Stomach (tissue), 9 donors: ENCODE measurements around the gene CARS1. TPM values are rescaled to one million over a fixed set of nuclear protein-coding genes. Genes with fewer than 3 reads are reported as not detected.

Source experiments
- DNase-seq, 2 donors: peaks; one replicate each; pipeline versions ENCODE4 v3.0.0 to v3.0.0-alpha.2; 2013 to 2019
- H3K27ac ChIP-seq, 5 donors: fragments of 200-600 bp in 4 of 5; sonication (generic) in 4 of 5; one replicate each; pipeline ENCODE4 v1.5.1; 2013 to 2019; ENCODE audit warnings: mild to moderate bottlenecking in 1 of 5, moderate library complexity in 1 of 5
- H3K27me3 ChIP-seq, 3 donors: fragments of 200-600 bp; sonication (generic); one replicate each; pipeline ENCODE4 v1.5.1; 2017 to 2019; ENCODE audit warnings: mixed run types in 1 of 3
- H3K36me3 ChIP-seq, 4 donors: fragments of 200-600 bp; sonication (generic); 1 replicate in 3 of 4; 2 replicates in 1 of 4; pipeline ENCODE4 v1.5.1; 2016 to 2019
- H3K4me1 ChIP-seq, 4 donors: fragments of 200-600 bp; sonication (generic); one replicate each; pipeline ENCODE4 v1.5.1; 2016 to 2019
- H3K4me3 ChIP-seq, 4 donors: fragments of 200-600 bp; sonication (generic) in 3 of 4; one replicate each; pipeline ENCODE4 v1.5.1; 2016 to 2019; ENCODE audit warnings: mild to moderate bottlenecking in 1 of 4
- H3K9me3 ChIP-seq, 4 donors: fragments of 200-600 bp; sonication (generic); one replicate each; pipeline ENCODE4 v1.5.1; 2016 to 2019
- EP300 ChIP-seq: sonication (generic); formaldehyde crosslinking; IDR thresholded peaks from one replicate; pipeline ENCODE4 v1.6.1; 2017; ENCODE audit warnings: antibody characterized with exemption
- POLR2A ChIP-seq, 4 donors: fragments of 450-650 bp; IDR thresholded peaks; one replicate each; pipeline ENCODE4 v1.6.1; 2016; ENCODE audit warnings: antibody characterized with exemption in 4 of 4, control low read depth in 2 of 4, mild to moderate bottlenecking in 1 of 4, moderate library complexity in 1 of 4
- POLR2AphosphoS5 ChIP-seq, 3 donors: sonication (generic); formaldehyde crosslinking; IDR thresholded peaks; one replicate each; pipeline ENCODE4 v1.6.1; 2016; ENCODE audit warnings: antibody characterized with exemption in 3 of 3
- WGBS, 5 donors: extraction: QIAGEN DNeasy Blood & Tissue Kit in 3 of 5; methylation state at CpG; one replicate each; pipeline versions ENCODE4 v1.1.5 to v1.1.7; 2013 to 2018; 5-methylcytosine and 5-hydroxymethylcytosine counted together
- intact Hi-C: fragments of 100-400 bp; cut with DNase I; formaldehyde crosslinking; loops from one replicate; pipeline ENCODE4 v1.15.1; 2023; ENCODE audit warnings: low total_unique reads
- polyA plus RNA-seq, 3 donors: library from polyadenylated mRNA; stranded (reverse); fragments of 200-250 nt; gene quantifications; one replicate each; pipeline ENCODE4 v1.2.3, GENCODE V29; 2013
- total RNA-seq, 5 donors: library from RNA; depleted of rRNA; stranded (reverse); fragments of >200 nt; gene quantifications; one replicate each; pipeline versions ENCODE4 v1.1.0 to v1.2.3, GENCODE V29; 2014 to 2016
- TF ChIP-seq, protein P1 (sequence below), 7 experiments: fragments of 450-650 bp in 4 of 7; fragments of 200-600 bp in 3 of 7; sonication (generic) in 3 of 7; IDR thresholded peaks; one replicate each; pipeline ENCODE4 v1.5.1; 2016 to 2019; ENCODE audit warnings: antibody characterized with exemption in 7 of 7, control low read depth in 2 of 7, mild to moderate bottlenecking in 1 of 7
- donor health status: healthy with polysubstance abuse.
- donor health status: Bipolar disorder and iron deficiency.
- donor health status: healthy.

The CARS1 gene
- total and polyA plus RNA-seq, 8 donors = 25.2 to 54.2 (median 41.8) TPM

DNA sequence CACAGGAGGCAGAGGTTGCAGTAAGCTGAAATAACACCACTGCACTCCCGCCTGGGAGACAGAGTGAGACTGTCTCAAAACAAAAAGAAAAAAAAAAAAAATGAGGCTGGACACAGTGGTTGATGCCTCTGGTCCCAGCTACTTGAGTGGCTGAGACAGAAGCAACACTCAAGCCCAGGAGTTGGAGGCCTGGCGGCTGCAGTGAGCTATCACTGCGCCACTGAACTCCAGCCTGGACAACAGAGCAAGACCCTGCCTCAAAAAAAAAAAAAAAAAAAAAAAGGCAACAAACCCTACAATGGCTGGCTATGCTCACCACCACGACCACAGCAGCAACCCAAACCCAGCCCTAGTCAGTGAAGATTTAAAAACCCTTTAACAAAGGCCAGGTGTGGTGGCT, 73.3 kb downstream of the CARS1 start:
- 84 to 96% (median 91%) methylated on average over 4 of the region's 4 CpGs for WGBS, 5 donors
- TF ChIP-seq, protein P1, sequence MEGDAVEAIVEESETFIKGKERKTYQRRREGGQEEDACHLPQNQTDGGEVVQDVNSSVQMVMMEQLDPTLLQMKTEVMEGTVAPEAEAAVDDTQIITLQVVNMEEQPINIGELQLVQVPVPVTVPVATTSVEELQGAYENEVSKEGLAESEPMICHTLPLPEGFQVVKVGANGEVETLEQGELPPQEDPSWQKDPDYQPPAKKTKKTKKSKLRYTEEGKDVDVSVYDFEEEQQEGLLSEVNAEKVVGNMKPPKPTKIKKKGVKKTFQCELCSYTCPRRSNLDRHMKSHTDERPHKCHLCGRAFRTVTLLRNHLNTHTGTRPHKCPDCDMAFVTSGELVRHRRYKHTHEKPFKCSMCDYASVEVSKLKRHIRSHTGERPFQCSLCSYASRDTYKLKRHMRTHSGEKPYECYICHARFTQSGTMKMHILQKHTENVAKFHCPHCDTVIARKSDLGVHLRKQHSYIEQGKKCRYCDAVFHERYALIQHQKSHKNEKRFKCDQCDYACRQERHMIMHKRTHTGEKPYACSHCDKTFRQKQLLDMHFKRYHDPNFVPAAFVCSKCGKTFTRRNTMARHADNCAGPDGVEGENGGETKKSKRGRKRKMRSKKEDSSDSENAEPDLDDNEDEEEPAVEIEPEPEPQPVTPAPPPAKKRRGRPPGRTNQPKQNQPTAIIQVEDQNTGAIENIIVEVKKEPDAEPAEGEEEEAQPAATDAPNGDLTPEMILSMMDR (IDR thresholded peaks at IDR 0.05) = no peak
- TF ChIP-seq EP300 (no peak), POLR2AphosphoS5 (IDR thresholded peaks at IDR 0.05) (no peak), POLR2A (IDR thresholded peaks at IDR 0.05) (no peak)
- no peaks in the 10 kb centered on the region for H3K9me3 ChIP-seq
- no peak overlapping the region for H3K27ac ChIP-seq
- intact Hi-C loops = no loop called here
- H3K4me1 ChIP-seq = peaks cover 28 to 88% (median 60%) of the 10 kb centered on the region in 4 donors
- H3K36me3 ChIP-seq = peaks cover 5 to 9% (median 7%) of the 10 kb centered on the region in 4 donors
- no peak for DNase-seq
- H3K4me3 ChIP-seq = no peak overlapping the region
- H3K27me3 ChIP-seq = no peaks in the 10 kb centered on the region

DNA sequence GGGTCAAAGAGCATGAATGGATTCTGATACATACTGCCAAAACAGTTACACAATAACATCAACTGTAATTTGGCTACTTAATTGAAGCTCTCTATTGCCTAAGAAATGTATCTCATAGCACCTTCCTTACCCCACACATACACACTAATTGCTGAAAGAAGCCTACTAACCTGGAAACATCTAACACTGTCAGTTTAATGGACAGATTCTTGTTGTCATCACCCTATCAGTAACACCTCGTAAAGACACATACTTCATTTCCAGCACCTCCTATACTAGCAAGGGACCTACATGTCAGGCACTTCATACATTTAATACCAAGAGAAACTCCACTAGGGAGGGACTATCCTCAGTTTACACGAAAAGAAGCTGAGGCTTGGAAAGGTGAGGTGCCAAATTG, 75.0 kb downstream of the CARS1 start:
- no peak overlapping the region for H3K4me3 ChIP-seq
- no peaks in the 10 kb centered on the region for H3K27me3 ChIP-seq
- WGBS, 5 donors = 45 to 64% (median 56%) methylated on average over 2 of the region's 2 CpGs
- no peaks in the 10 kb centered on the region for H3K9me3 ChIP-seq
- TF ChIP-seq EP300 (no peak), POLR2A (IDR thresholded peaks at IDR 0.05) (no peak)
- no peak for DNase-seq
- no peak overlapping the region for H3K27ac ChIP-seq
- H3K4me1 ChIP-seq = peaks cover 11 to 79% (median 44%) of the 10 kb centered on the region in 4 donors
- intact Hi-C loops = no loop called here
- peaks cover 20 to 25% (median 24%) of the 10 kb centered on the region in 4 donors for H3K36me3 ChIP-seq

DNA sequence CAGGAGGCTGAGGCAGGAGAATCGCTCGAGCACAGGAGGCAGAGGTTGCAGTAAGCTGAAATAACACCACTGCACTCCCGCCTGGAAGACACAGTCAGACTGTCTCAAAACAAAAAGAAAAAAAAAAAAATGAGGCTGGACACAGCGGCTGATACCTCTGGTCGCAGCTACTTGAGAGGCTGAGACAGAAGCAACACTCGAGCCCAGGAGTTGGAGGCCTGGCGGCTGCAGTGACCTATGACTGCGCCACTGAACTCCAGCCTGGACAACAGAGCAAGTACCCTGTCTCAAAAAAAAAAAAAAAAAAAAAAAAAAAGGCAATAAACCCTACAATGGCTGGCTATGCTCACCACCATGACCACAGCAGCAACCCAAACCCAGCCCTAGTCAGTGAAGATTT, 76.1 kb downstream of the CARS1 start:
- DNase-seq = no peak
- intact Hi-C loops = no loop called here
- no peak overlapping the region for H3K27ac ChIP-seq

DNA sequence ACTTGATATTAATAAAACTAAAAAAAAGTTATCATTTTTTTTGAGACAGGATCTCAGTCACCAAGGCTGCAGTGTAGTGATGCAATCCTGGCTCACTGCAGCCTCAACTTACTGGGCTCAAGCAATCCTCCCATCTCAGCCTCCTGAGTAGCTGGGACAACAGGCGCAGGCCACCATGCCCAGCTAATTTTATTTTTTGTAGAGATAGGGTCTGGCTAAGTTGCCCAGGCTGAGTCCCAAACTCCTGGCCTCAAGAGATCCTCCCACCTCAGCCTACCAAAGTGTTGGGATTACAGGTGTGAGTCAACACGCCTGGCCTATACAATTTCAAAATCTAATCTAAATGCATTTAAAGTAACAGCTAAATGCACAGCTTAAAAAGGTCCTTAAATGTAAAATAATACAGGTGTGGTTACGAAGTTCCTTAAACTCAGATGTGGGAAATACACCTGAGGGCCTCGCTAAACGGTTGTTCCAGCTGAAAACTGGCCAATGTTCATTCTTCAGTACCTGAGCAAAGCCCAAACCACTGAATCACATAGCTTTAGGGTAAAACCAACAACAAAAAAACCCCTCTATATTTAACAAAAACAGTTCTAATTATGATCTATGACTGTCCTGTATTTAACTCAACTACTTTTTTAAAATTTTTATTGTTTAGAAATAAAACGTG, 76.9 kb downstream of the CARS1 start:
- intact Hi-C loops = no loop called here
- 64 to 86% (median 73%) methylated on average over 6 of the region's 6 CpGs for WGBS, 5 donors

More for the DNA sequence above, 76.1 kb downstream of the CARS1 start:
- H3K36me3 ChIP-seq = peaks cover 29 to 36% (median 35%) of the 10 kb centered on the region in 4 donors
- 87 to 94% (median 90%) methylated on average over 8 of the region's 8 CpGs for WGBS, 5 donors
- H3K4me1 ChIP-seq = peaks cover 8 to 77% (median 36%) of the 10 kb centered on the region in 4 donors
- TF ChIP-seq POLR2AphosphoS5 (IDR thresholded peaks at IDR 0.05) (no peak), EP300 (no peak), POLR2A (IDR thresholded peaks at IDR 0.05) (no peak)
- TF ChIP-seq, protein P1 (IDR thresholded peaks at IDR 0.05) = no peak
- no peak overlapping the region for H3K4me3 ChIP-seq
- no peaks in the 10 kb centered on the region for H3K27me3 ChIP-seq
- no peaks in the 10 kb centered on the region for H3K9me3 ChIP-seq

More for the DNA sequence above, 76.9 kb downstream of the CARS1 start:
- Histone ChIP-seq H3K9me3 (no peaks in the 10 kb centered on the region), H3K27me3 (no peaks in the 10 kb centered on the region), H3K36me3 (peaks cover 30 to 45% (median 43%) of the 10 kb centered on the region in 4 donors), H3K4me3 (no peak overlapping the region), H3K4me1 (peaks cover 8 to 70% (median 30%) of the 10 kb centered on the region in 4 donors), H3K27ac (no peak overlapping the region)
- TF ChIP-seq POLR2AphosphoS5 (IDR thresholded peaks at IDR 0.05) (no peak), EP300 (no peak), POLR2A (IDR thresholded peaks at IDR 0.05) (no peak)
- TF ChIP-seq, protein P1 (IDR thresholded peaks at IDR 0.05) = no peak
- DNase-seq = no peak
